Activated T-cell treated with anti-CD3 and anti-CD28 coated beads, Interleukin-2, amount 50 U/mL, for 1 hour (primary cell): ENCODE results near the gene LARP4.
"Not testable (repeated sequence)": the region's sequence is repeated elsewhere in the genome, so short reads cannot be mapped to it uniquely, and the experiment has no call there.

ENCODE experiments used
- DNase-seq: peaks from one replicate; pipeline ENCODE4 v3.0.0-alpha.2; 2020

The LARP4 gene

DNA sequence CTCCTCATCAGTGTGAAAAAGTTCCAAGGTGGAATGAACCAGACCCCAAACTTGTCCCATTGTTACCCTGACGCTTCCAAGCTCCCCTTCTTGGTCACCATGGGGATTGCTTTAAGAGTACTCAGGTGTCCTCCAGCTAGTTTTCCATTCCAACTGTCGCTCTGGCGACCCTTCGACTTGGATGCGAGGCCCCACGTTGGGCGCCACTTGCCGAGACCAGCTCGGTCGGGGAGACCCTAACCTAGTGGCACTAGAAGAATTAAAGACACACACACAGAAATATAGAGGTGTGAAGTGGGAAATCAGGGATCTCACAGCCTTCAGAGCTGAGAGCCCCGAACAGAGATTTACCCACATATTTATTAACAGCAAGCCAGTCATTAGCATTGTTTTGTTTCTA, 97.4 kb downstream of the LARP4 start:
- DNase-seq = not testable (repeated sequence)

DNA sequence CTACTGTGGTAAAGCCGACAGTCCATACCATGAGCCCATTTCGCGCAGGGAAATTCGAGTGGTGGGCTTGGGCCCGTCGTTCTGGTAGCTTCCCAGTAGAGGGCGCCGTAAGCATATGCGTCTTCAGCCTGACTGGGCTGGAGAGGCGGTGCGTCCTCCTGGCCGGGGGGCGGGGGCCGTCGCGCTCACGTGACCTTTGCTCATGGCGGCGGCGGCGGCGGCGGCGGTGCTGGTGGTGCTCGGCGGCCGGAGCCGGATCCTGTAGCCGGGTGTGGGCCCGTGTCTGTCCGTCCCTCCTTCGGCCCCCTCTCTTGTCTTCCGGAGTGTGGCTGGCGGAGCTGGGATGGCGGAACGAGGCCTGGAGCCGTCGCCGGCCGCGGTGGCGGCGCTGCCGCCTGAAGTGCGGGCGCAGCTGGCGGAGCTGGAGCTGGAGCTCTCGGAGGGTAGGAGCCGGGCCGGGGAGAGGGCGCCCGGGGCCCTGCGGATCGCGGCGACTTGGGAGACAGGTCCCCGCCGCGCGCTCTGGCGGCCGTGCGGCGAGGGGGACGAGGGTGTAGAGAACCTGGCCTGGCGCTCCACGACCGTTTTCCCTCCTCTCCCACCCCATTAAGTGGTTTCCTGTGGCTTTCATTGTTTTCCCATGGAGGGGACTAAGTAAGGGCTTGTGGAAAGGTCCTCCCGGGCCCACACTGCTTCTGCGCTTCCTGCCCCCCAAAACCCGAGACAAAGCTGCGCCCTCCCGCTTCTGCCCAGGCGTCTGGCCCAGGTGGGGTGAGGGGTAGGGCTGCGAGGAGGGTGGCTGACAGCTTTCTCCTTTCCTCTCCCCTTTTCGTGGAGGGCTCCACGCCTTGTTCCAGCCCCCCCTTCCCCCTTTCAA, 104.4 kb downstream of the LARP4 start, which contains the start of gene DIP2B:
Gene DIP2B (plus strand): TSS at position 188 of the 877 bp plus-strand sequence. CDS start 156 bp downstream, at position 344.
- peak; percentile 93 for DNase-seq

DNA sequence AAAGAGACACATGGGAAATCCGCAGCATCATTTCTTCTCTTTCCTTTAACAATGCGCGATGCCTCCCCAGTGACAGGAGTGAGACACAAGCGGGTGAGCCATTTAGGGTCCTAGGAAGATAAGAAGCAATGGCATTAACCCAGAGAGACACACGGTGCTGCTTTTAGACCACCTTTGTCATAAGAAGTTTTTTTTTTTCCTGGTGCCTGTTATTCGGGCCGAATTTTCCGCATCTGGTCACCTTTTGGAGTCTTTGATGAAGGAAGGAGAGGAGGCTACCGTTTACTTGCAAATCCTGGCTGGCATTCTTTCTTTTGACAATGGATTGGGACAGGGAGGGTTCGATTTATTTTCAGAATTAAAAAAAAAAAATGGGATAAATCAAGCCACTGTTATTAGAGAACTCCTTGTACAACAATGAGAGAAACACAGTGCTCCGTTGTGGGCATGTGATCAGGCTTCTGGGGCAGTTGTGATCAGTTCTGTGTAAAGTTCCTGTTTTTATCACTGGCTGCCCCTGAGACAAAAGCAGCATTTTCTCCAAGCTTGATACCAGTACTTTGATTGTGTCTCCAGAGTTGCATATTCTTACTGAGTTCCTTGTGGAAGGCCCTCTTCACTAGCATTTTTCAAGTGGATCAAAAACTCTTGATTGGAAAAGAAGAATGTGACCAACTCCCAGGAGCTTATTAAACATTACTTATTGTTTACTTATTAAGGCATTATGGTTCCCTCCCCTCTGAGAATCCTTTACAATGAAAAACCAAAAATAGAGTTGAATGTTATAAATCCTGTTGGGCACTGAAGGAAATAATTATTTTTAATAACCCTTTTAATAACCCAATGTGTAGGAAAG, 105.2 kb downstream of the LARP4 start:
- DNase-seq = no peak

DNA sequence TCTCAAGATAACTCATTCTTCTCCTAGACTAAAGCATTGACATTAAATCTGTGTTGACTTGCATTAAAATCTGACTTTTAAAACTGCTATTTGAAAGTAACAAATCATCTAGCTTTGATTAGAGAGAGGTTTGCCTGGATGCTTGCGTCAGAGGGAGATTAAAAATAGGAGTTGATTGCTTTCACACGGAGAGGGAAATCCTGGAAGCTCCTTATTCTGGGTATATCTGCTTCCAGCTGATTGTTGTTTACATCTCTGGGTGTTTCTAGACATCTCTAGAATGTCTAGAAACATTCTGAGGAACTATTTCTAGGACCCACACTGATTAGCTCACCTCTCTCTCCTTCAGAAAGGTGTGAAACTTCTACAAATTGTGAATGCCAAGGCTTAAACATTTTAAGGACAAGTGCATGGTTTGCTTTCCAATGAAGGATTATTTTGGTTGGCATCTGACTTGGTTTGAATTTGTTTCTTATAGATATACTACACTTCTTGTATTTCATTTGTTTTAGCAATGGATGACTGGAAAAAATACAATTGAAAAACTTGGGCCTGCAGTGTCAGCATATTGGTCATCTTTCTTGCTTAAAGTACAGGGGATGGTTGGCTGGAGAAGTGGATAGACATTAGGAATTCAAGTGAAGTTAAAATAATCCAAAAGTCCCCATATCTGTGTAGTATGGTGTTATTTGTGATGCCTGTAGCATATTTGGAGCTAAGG, 106.2 kb downstream of the LARP4 start:
- no peak for DNase-seq

DNA sequence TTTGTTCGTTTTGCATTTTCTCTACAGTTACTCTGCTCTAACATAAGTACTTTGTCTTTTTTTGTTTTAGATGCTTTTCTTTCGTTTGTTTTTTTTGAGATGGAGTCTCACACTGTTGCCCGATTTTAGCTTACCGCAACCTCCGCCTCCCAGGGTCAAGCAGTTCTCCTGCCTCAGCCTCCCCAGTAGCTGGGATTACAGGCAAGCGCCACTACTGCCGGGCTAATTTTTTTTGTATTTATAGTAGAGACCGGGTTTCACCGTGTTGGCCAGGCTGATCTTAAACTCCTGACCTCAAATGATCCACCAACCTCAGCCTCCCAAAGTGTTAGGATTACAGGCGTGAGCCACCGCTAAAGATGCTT, 106.8 kb downstream of the LARP4 start:
- DNase-seq = no peak

- peak; percentile 28 for DNase-seq
These were observed 107.2 kb downstream of the LARP4 start for GRCh38 chr12:50507930-50508329.

- no peak for DNase-seq
These were observed 107.7 kb downstream of the LARP4 start for GRCh38 chr12:50508414-50508813.

GRCh38 chr12:50508970-50509663, 108.4 kb downstream of the LARP4 start:
- no peak for DNase-seq

DNA sequence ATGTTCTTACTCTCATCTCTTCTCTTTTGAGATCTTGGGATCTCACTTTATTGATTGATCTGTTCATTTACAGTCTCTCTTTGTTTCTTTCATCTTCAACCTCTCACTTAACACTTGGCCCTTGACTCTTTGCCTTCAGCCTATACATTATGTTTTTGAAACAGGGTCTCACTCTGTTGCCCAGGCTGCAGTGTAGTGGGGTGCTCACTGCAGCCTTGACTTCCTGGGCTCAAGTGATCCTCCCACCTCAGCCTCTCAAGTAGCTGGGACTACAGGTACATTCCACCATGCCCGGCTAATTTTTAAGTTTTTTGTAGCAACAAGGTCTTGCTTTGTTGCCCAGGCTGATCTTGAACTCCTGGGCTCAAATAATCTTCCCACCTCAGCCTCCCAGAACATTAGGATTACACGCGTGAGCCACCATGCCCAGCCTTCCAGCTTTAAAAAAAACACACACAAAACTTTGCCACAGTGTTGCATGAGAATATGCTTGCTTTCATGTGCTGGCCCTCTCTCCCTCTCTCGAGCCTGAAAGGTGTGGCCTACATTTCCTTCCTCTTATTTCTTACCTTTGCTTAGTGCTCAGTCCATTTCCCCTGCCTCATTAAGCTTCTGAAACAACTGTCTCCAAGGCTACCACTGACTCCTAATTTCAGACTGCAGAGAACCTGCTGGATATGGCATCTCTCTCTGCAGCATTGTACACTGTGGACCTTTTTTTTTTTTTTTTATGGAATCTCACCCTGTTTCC, 114.0 kb downstream of the LARP4 start:
- no peak for DNase-seq

DNA sequence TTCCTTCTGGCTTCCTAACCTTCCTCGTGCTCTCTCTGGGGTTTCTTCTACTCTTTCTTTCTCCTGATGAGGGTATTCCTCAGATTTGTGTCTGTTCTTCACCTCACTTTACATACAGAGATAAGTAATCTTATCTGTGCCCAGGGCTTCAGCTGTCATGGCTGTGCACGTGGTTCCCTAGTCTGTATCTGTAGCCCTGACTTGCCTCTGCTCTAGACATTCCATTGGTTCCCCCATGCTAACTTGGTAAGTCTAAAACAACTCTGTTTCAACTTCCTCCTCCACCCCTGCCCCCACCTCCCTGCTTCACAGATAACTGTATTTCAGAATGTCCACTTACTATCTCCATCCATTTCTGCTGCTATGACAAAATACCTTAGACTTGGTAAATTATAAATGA, 114.9 kb downstream of the LARP4 start:
- DNase-seq = no peak

DNA sequence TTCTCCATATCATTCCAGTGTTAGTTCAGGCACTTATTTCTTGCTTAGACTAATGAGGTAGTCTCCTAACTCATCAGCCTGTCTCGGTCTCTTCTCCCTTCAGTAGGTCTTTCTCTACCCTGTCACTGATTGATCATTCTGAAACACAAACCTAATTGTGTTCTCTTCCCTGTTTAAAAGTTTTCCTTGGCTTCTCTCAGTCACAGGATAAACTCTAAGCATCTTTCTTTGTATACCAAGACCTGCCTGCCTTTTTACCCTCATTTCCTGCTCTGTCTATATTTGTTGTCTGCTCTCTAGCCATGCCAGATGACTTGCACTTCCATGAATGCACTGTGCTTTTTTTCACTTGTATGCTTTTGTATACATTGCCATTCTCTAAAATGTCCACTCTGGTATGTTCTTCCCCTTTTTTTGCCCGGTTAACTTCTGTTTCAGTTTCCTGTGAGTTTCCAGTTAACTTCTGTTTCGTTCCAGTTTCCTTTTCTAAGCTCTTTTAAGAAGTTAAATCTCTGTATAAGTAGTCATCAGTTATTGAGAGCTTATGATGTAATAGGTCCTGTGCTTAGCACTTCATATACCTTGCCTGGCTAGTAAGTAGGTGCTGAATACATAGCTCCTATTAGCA, 116.8 kb downstream of the LARP4 start:
- DNase-seq = no peak

- no peak for DNase-seq
These were observed 117.4 kb downstream of the LARP4 start for GRCh38 chr12:50518090-50518489.

GRCh38 chr12:50519353-50519752, 118.7 kb downstream of the LARP4 start:
- DNase-seq = no peak

- DNase-seq = no peak
These were observed 119.9 kb downstream of the LARP4 start for GRCh38 chr12:50520416-50521207.

GRCh38 chr12:50521781-50522180, 121.1 kb downstream of the LARP4 start:
- DNase-seq = not testable (repeated sequence)

DNA sequence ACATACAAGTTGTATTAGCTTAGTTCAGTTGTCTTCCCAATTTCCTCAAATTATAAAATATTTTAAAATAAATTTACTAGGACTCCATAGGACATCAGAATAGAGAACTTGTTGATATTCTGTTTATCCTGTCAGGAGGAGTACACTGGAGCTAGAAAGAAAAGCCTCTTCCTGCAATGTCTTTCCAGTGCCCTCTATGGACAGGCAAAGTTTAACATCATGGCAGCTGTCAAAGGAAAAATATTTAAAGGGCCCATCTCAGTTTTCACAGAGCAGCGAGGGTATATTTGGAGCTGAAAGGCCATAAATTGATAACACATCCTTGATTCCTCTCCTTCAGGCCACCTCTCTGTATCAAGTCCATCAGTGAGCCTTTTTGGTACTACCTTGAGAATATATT, 123.1 kb downstream of the LARP4 start:
- no peak for DNase-seq

GRCh38 chr12:50524621-50525020, 123.9 kb downstream of the LARP4 start:
- DNase-seq = no peak

GRCh38 chr12:50525422-50525821, 124.7 kb downstream of the LARP4 start:
- DNase-seq = no peak

DNA sequence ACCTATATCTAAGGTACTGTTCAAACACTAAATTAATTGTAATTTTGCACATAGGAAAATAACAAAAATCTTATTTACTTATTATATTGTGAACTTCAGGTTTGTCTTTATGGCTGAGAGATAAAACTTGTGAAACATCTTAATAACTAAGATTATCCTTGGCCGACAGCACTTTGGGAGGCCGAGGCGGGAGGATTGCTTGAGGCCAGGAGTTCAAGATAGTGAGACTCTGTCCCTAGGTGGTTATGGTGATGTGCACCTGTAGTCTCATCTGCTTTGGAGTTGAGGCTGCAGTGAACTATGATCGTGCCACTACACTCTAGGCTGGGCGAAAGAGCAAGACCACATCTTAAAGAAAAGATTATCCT, 126.7 kb downstream of the LARP4 start:
- DNase-seq = no peak

GRCh38 chr12:50528800-50529199, 128.1 kb downstream of the LARP4 start:
- no peak for DNase-seq

GRCh38 chr12:50529345-50529744, 128.7 kb downstream of the LARP4 start:
- no peak for DNase-seq
